ENCODE data around the gene COPB2. TPM values are rescaled to one million over a fixed set of nuclear protein-coding genes. Genes with fewer than 3 reads are reported as not detected.
A peak's percentile ranks its signal among the peaks of the same experiment; 100 is the strongest.

Gene COPB2
- total RNA-seq, 2 donors from 2014 or later, result 161 to 184 TPM

GRCh38 chr3:139332092-139332491 lies 57.4 kb downstream of the COPB2 start:
- no peak for DNase-seq
- H3K4me1 ChIP-seq (ENCODE audit: control insufficient read depth, insufficient read depth, low read length), result no peaks in the 10 kb centered on the region
- TF ChIP-seq CTCF (conservative IDR thresholded peaks at IDR 0.05), result no peak
- no peak overlapping the region for H3K4me3 ChIP-seq (ENCODE audit: low read length)
- H3K9me3 ChIP-seq (ENCODE audit: control insufficient read depth, low read length), result no peaks in the 10 kb centered on the region
- 75 to 84% methylated on average over 2 of the region's 2 CpGs for WGBS, 2 experiments (ENCODE audit: insufficient coverage in 1 of 2, insufficient read length in 1 of 2)
- H3K27me3 ChIP-seq (ENCODE audit: control insufficient read depth, insufficient read depth, low read length, poor library complexity, severe bottlenecking), result peaks cover 53% of the 10 kb centered on the region
- no peak overlapping the region for H3K4me3 Mint-ChIP-seq
- H3K27ac ChIP-seq (ENCODE audit: low read depth, low read length), result no peak overlapping the region
- no peaks in the 10 kb centered on the region for H3K36me3 Mint-ChIP-seq (ENCODE audit: low read depth)
- no peaks in the 10 kb centered on the region for H3K9me3 Mint-ChIP-seq
- peaks cover 2% of the 10 kb centered on the region for H3K4me1 Mint-ChIP-seq
- no peak overlapping the region for H3K9ac ChIP-seq (ENCODE audit: extremely low read depth, low read length, poor library complexity, severe bottlenecking)
- peaks cover 71% of the 10 kb centered on the region for H3K27me3 Mint-ChIP-seq (ENCODE audit: insufficient read depth)
- no peaks in the 10 kb centered on the region for H3K36me3 ChIP-seq (ENCODE audit: control insufficient read depth, insufficient read depth, low read length)
- no peak overlapping the region for H3K27ac Mint-ChIP-seq

- 13 to 14% methylated on average over 20 to 25 of the region's 25 CpGs for WGBS, 2 experiments (ENCODE audit: insufficient coverage in 1 of 2, insufficient read length in 1 of 2)
- peak; percentile 99 for DNase-seq
- peak; percentile 100 for TF ChIP-seq CTCF (conservative IDR thresholded peaks at IDR 0.05)
- H3K27ac ChIP-seq (ENCODE audit: low read depth, low read length), result no peak overlapping the region
- peak overlapping the region; percentile 68 for H3K4me3 ChIP-seq (ENCODE audit: low read length)
- no peak overlapping the region for H3K9ac ChIP-seq (ENCODE audit: extremely low read depth, low read length, poor library complexity, severe bottlenecking)
- H3K36me3 Mint-ChIP-seq (ENCODE audit: low read depth), result no peaks in the 10 kb centered on the region
- H3K9me3 ChIP-seq (ENCODE audit: control insufficient read depth, low read length), result no peaks in the 10 kb centered on the region
- H3K27ac Mint-ChIP-seq, result no peak overlapping the region
- H3K4me1 ChIP-seq (ENCODE audit: control insufficient read depth, insufficient read depth, low read length), result no peaks in the 10 kb centered on the region
- H3K27me3 Mint-ChIP-seq (ENCODE audit: insufficient read depth), result peaks cover 68% of the 10 kb centered on the region
- H3K4me1 Mint-ChIP-seq, result peaks cover 2% of the 10 kb centered on the region
- H3K4me3 Mint-ChIP-seq, result peak overlapping the region; percentile 33
- no peaks in the 10 kb centered on the region for H3K36me3 ChIP-seq (ENCODE audit: control insufficient read depth, insufficient read depth, low read length)
- H3K27me3 ChIP-seq (ENCODE audit: control insufficient read depth, insufficient read depth, low read length, poor library complexity, severe bottlenecking), result peaks cover 51% of the 10 kb centered on the region
- H3K9me3 Mint-ChIP-seq, result no peaks in the 10 kb centered on the region
Observed at GRCh38 chr3:139329364-139329850, 60.0 kb downstream of the COPB2 start.

- H3K27me3 ChIP-seq (ENCODE audit: control insufficient read depth, insufficient read depth, low read length, poor library complexity, severe bottlenecking), result peaks cover 56% of the 10 kb centered on the region
- WGBS, 2 experiments (ENCODE audit: insufficient coverage in 1 of 2, insufficient read length in 1 of 2), result 96% methylated on average over 4 of the region's 4 CpGs; no CpG with 5 or more reads in 1 of the 2 experiments
- Mint-ChIP-seq H3K36me3 (ENCODE audit: low read depth) (no peaks in the 10 kb centered on the region), H3K27me3 (ENCODE audit: insufficient read depth) (peaks cover 65% of the 10 kb centered on the region), H3K9me3 (no peaks in the 10 kb centered on the region), H3K4me1 (peaks cover 2% of the 10 kb centered on the region), H3K4me3 (no peak overlapping the region), H3K27ac (no peak overlapping the region)
- no peak overlapping the region for H3K4me3 ChIP-seq (ENCODE audit: low read length)
- H3K4me1 ChIP-seq (ENCODE audit: control insufficient read depth, insufficient read depth, low read length), result no peaks in the 10 kb centered on the region
- no peak overlapping the region for H3K27ac ChIP-seq (ENCODE audit: low read depth, low read length)
- H3K9me3 ChIP-seq (ENCODE audit: control insufficient read depth, low read length), result no peaks in the 10 kb centered on the region
- DNase-seq, result no peak
- H3K9ac ChIP-seq (ENCODE audit: extremely low read depth, low read length, poor library complexity, severe bottlenecking), result no peak overlapping the region
- no peak for TF ChIP-seq CTCF (conservative IDR thresholded peaks at IDR 0.05)
- no peaks in the 10 kb centered on the region for H3K36me3 ChIP-seq (ENCODE audit: control insufficient read depth, insufficient read depth, low read length)
Observed at GRCh38 chr3:139328356-139328755, 61.1 kb downstream of the COPB2 start.
